Tongue (tissue), 2 donors: ENCODE measurements around the gene BMAL2. TPM values are rescaled to one million over a fixed set of nuclear protein-coding genes. Genes with fewer than 3 reads are reported as not detected.
A peak's percentile ranks its signal among the peaks of the same experiment; 100 is the strongest.

ENCODE experiments used
- DNase-seq: peaks from one replicate; pipeline ENCODE4 v3.0.0-alpha.2; 2015
- total RNA-seq: library from RNA; depleted of rRNA; stranded (reverse); fragments of >200 nt; gene quantifications from one replicate; pipeline ENCODE4 v1.2.3, GENCODE V29; 2014

BMAL2 gene
- total RNA-seq, 1 donor from 2014 or later = 4.6 TPM

GRCh38 chr12:27330846-27331245 lies 1.8 kb upstream of the BMAL2 start:
- no peak for DNase-seq

GRCh38 chr12:27331291-27331926 lies 1.2 kb upstream of the BMAL2 start:
- no peak for DNase-seq

- DNase-seq = no peak
Observed at GRCh38 chr12:27331927-27332324, 710 bp upstream of the BMAL2 start.

DNA sequence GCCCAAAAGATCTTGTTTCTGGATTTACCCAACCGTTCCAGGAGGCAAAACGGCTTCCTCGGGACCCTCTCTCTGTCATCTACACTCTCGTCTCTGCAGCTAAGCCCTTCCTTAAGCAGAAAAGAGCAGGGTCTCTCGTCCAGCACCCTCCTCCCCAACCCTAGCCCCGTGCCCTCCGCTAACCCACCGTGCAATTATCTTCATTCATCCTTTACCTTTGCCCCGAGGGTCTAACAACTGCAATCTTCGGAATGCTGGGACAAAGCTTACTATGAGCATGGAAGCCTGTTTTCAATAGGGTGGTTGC lies 276 bp upstream of the BMAL2 start:
- no peak for DNase-seq

DNA sequence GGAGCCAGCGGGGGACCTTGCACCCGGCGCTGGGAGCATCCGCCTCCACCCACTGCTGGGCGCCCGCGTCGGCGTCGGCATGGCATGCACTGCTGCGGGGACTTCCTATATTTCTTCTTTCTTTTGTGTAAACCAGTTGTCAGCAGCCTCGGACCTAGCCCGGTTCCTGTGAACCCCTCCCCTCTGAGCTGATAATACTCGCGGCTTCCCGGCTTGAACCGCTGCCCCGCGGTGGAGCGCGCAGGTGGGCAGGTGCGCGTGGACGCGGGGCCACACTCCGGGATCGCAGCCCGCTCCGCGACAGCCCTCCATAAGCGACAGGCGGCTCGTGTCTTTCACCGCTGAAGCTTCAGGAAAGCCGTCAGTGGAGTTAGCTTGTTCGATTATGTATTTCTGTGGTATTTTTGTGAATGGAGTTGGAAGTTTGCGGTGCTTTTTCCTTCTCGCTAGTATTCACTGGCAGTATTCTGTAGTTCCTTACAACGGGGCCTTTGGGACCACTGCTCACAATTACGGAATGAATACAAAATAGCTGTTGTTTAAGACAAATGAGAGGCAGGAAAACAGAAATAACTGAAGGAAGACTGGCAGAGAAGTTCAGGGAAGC lies 870 bp downstream of the BMAL2 start:
- peak; percentile 17 for DNase-seq

- DNase-seq = no peak
Observed at GRCh38 chr12:27334042-27334720, 1.5 kb downstream of the BMAL2 start.

- DNase-seq = no peak
Observed at GRCh38 chr12:27334721-27335082, 2.1 kb downstream of the BMAL2 start.

DNA sequence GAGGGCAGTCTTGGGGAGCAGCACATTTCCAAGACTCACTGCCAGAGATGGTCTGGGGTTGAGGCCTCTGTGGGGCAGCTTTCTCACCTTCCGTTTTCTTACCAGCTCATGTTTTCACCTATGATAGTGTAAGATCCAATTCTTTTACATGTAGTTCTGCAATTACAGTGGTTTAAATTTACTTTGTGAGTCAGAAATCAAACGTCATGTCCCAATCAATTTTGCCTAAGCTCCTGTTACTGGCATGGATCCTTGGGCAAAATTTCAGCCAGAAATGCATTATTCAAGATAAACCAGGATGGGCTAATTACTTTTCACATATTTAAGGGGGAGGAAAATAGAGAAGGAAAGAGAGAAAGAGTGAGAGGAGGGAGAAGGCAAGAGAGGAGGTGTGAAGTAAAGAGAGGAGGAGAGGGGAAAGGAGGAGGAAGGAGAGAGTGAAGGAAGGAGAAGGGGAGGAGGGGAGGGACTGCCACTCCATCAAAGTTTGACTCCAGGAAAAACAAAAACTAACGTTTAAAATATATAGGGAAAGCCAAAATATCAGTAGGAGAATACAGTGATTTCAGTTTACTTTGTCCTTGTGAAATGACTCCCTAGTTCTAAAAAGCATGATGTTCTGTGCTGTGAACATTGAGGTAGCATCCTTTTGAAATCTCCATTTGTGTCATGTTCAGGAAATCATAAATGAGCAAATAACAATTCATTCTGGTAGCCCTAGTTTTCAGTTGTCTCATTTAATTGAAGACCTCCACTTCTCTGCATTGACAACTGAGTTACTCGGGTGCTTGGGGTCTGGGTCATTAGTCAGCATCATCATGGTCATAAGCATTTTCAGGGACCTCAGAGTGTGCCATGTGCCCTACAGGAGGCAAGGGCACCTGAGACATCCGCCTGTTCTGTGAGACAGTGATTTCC lies 3.0 kb downstream of the BMAL2 start:
- DNase-seq = no peak

DNA sequence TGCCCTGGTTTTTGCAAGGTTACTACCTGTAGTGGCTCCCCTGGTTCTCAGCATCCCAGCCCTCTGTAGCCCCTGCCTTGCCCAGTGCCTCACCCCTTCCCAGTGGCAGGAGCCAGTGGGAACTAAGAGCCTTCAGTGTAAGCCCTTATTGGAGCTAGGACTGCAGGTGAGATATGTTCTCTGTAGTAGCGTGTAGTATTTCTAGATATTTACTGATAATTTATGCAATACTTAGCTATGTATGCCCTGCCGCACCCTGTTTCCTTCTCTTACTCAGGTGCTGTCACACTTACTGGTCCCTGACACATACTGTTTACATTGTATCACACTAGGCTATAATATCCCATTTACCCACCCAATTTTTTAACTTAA lies 3.6 kb downstream of the BMAL2 start:
- no peak for DNase-seq

DNA sequence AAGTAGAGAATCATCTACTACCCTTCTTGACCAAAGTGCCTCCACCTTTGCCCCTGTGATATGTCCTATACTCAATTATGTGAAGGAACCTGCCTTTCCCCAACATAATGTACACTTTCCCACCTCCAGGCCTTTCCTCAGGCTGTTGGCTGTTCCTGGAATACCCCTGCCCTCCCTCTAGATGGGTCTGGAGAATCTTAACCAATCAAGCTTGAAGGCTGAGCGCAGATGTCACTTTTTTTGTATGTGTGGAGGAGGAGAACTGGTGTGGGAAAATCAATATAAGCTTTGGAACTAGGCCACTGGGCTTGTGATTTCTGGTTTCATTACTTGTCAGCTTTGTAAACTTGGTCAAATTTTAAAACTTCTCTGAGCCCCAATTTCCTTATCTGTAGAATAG lies 4.7 kb downstream of the BMAL2 start:
- DNase-seq = no peak

GRCh38 chr12:27338473-27338872 lies 5.8 kb downstream of the BMAL2 start:
- no peak for DNase-seq

- DNase-seq = no peak
Observed at GRCh38 chr12:27340971-27341370, 8.3 kb downstream of the BMAL2 start.

DNA sequence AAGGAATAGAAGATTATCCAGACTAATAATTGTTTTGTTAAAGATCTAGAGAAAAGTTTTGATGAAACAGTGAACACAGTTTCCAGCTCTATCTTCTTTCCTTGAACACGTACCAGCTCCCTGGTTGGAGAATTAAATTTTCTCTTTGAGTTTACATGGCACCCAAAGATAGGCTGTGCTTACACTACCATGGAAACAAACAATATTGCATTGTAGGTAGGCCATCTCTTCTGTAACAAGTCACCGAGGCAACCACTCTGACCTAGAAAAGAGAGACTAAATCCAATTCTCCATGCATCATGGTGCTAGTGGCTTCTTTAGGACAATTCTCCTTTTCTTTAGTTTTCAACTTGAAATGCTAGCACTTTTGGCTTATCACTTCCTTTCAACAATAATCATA lies 9.9 kb downstream of the BMAL2 start:
- no peak for DNase-seq

DNA sequence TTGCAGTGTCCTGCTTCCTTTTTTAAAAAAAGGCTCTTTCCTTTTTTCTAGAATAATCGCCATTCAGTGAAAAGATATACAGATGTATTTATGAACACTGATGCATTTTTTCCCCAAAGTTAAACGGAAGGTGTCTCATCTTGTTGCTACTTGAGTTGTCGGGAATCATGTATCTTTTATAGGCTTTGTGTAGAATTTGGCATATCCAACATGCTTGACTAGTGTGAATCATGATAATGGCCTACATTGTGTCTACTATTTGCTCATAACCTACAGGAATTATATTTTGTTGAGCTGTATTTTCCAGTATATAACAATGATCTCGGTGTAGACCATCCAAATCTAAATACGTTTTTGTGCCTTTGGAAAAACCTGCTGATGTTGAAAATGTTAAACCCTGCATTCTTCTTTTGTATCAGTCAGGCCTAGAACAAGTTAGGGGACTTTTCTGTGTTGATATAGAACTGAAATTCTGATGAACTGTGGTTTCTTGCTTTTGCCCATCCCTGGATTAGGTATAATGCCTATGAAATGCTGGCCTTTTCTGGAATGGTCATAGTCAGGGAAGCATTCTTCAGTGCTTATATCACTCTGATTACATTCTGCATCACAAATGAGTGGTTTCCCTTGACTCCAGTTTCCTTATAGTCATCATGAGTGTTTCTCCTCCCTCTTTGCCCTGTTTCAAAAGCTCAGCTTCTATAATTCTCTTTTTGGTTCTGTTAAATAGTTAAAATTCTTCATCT lies 10.8 kb downstream of the BMAL2 start:
- DNase-seq = peak; percentile 3

GRCh38 chr12:27344246-27344645 lies 11.6 kb downstream of the BMAL2 start:
- DNase-seq = no peak

- no peak for DNase-seq
Observed at GRCh38 chr12:27344760-27345159, 12.1 kb downstream of the BMAL2 start.

- DNase-seq = no peak
Observed at GRCh38 chr12:27345376-27345775, 12.7 kb downstream of the BMAL2 start.

- no peak for DNase-seq
Observed at GRCh38 chr12:27347779-27348178, 15.1 kb downstream of the BMAL2 start.

GRCh38 chr12:27351476-27351875 lies 18.8 kb downstream of the BMAL2 start:
- no peak for DNase-seq

GRCh38 chr12:27355486-27355885 lies 22.9 kb downstream of the BMAL2 start:
- no peak for DNase-seq

GRCh38 chr12:27355979-27356378 lies 23.3 kb downstream of the BMAL2 start:
- no peak for DNase-seq

DNA sequence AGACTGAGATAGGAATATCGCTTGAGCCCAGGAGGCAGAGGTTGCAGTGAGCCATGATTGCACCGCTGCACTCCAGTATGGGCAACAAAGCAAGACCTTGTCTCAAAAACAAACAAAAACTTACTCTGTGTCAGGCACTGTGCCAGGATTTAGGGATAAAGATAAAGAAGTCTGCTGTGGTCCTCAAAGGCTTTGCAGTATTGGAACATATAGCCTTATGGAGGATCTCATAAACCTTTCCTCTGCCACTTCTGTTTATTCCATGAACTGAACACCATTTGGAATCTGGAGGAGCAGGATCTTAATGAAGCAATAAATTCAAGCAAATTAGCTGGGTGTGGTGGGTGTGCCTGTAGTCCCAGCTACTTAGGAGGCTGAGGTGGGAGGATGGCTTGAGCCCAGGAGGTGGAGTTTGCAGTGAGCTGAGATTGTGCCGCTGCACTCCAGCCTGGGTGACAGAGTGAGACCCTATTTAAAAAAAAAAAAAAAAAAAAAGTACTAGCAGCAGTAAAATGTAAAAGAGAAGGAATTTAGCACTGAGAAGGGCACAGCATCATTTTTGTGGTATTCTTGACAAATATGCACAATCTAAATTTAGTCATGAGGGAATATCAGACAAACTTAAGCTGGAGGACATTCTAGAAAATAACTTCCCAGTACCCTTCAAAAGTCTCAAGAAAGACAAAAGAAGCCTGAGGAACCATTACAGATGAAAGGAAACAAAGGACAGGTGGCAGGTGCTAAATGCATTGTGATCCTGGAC lies 27.1 kb downstream of the BMAL2 start:
- no peak for DNase-seq
